B cell (primary cell): ENCODE measurements around the gene RAB3IL1. TPM values are rescaled to one million over a fixed set of nuclear protein-coding genes. Genes with fewer than 3 reads are reported as not detected.

Source experiments
- ATAC-seq: fragments of 200-7000 bp; cut with Tn5 transposase; one replicate; pipeline ENCODE4 v1.10.0; 2021; ENCODE audit warnings: low read depth, mild to moderate bottlenecking, moderate number of reproducible peaks, moderate library complexity
- CTCF ChIA-PET: fragments of 350-600 bp; sonication (Branson Sonifier 250); formaldehyde crosslinking; loops from one replicate; lab custom pipeline; 2021; ENCODE audit warnings: antibody characterized with exemption, inconsistent platforms; lab: Charles Lee
- POLR2A ChIA-PET: fragments of 350-600 bp; sonication (Branson Sonifier 250); formaldehyde crosslinking; loops from one replicate; lab custom pipeline; 2021; ENCODE audit warnings: antibody characterized with exemption; lab: Charles Lee
- DNase-seq: peaks from one replicate; pipeline ENCODE4 v3.0.0; 2013
- H2AFZ ChIP-seq: 2 replicates; pipeline ENCODE4 v1.6.1; 2012; ENCODE audit warnings: mild to moderate bottlenecking, low read depth, low read length; ENCODE audit not compliant: insufficient read depth, poor library complexity, severe bottlenecking
- H3K27ac ChIP-seq, 2 donors: 1 replicate in 1 of 2; 2 replicates in 1 of 2; pipeline ENCODE4 v1.5.1; 2012 to 2013; ENCODE audit warnings: low read length in 2 of 2, mild to moderate bottlenecking in 2 of 2, moderate library complexity in 1 of 2
- H3K27me3 ChIP-seq, 4 experiments: fragments of 200-600 bp in 1 of 4; sonication (generic) in 1 of 4; replicated peaks in 1 of 4; 1 replicate in 2 of 4; 2 replicates in 2 of 4; pipeline versions ENCODE4 v1.6.1 to v1.7.0; 2013 to 2016; ENCODE audit warnings: low read length in 3 of 4, mild to moderate bottlenecking in 2 of 4, mixed read lengths in 1 of 4, moderate library complexity in 1 of 4; ENCODE audit not compliant: insufficient read depth in 4 of 4, control insufficient read depth in 3 of 4; ENCODE audit errors: control extremely low read depth in 1 of 4
- H3K36me3 ChIP-seq, 2 experiments: replicated peaks in 1 of 2; 1 replicate in 1 of 2; 2 replicates in 1 of 2; pipeline versions ENCODE4 v1.6.1 to v1.7.1; 2013; ENCODE audit warnings: low read length in 1 of 2; ENCODE audit not compliant: insufficient read depth in 2 of 2, control insufficient read depth in 1 of 2; ENCODE audit errors: control extremely low read depth in 1 of 2, extremely low read depth in 1 of 2
- H3K4me1 ChIP-seq, 2 donors: fragments of 200-600 bp in 1 of 2; sonication (generic) in 1 of 2; 1 replicate in 1 of 2; 2 replicates in 1 of 2; pipeline versions ENCODE4 v1.5.1 to v1.6.1; 2013 to 2017; ENCODE audit warnings: low read length in 2 of 2; ENCODE audit not compliant: control insufficient read depth in 2 of 2, insufficient read depth in 2 of 2
- H3K4me2 ChIP-seq: replicated peaks from 2 replicates; pipeline ENCODE3; 2012; ENCODE audit warnings: mild to moderate bottlenecking, low read depth, low read length; ENCODE audit not compliant: poor library complexity, severe bottlenecking
- H3K4me3 ChIP-seq, 5 experiments: fragments of 200-600 bp in 1 of 5; sonication (generic) in 1 of 5; 1 replicate in 3 of 5; 2 replicates in 2 of 5; pipeline versions ENCODE4 v1.5.1 to v1.7.0; 2011 to 2016; ENCODE audit warnings: low read length in 4 of 5, mild to moderate bottlenecking in 4 of 5, low read depth in 2 of 5, control low read depth in 1 of 5, moderate library complexity in 1 of 5; ENCODE audit not compliant: insufficient read depth in 1 of 5; ENCODE audit errors: control extremely low read depth in 1 of 5, extremely low read depth in 1 of 5
- H3K79me2 ChIP-seq: fragments of 200-600 bp; sonication (generic); one replicate; pipeline ENCODE4 v1.6.0; 2016; ENCODE audit warnings: low read length; ENCODE audit not compliant: control insufficient read depth, insufficient read depth
- H3K9ac ChIP-seq: fragments of 200-600 bp; sonication (generic); 2 replicates; pipeline ENCODE4 v1.6.1; 2017; ENCODE audit warnings: mild to moderate bottlenecking, low read length, moderate library complexity
- H3K9me3 ChIP-seq, 3 donors: one replicate each; pipeline versions ENCODE4 v1.6.1 to v1.7.1; 2013; ENCODE audit warnings: low read length in 2 of 3; ENCODE audit not compliant: control insufficient read depth in 2 of 3, insufficient read depth in 1 of 3; ENCODE audit errors: control extremely low read depth in 1 of 3
- H4K20me1 ChIP-seq: 2 replicates; pipeline ENCODE4 v1.6.0; 2012; ENCODE audit warnings: mild to moderate bottlenecking, low read length; ENCODE audit not compliant: insufficient read depth, control insufficient read depth, poor library complexity, severe bottlenecking
- H3K27ac Mint-ChIP-seq: one replicate; pipeline ENCODE4 v1.8.0; 2021; ENCODE audit warnings: mixed read lengths
- H3K27me3 Mint-ChIP-seq: one replicate; pipeline ENCODE4 v1.8.0; 2021; ENCODE audit warnings: mixed read lengths
- H3K4me1 Mint-ChIP-seq: one replicate; pipeline ENCODE4 v1.8.0; 2021; ENCODE audit warnings: mixed read lengths
- H3K4me3 Mint-ChIP-seq: one replicate; pipeline ENCODE4 v1.8.0; 2021; ENCODE audit warnings: mixed read lengths
- H3K9me3 Mint-ChIP-seq: one replicate; pipeline ENCODE4 v1.8.0; 2022; ENCODE audit warnings: mixed read lengths; ENCODE audit not compliant: insufficient read depth
- EZH2 ChIP-seq: IDR thresholded peaks from 2 replicates; pipeline ENCODE4 v1.6.1; 2012; ENCODE audit warnings: borderline replicate concordance, low read depth, mild to moderate bottlenecking, moderate library complexity, low read length; ENCODE audit not compliant: insufficient read depth, poor library complexity, severe bottlenecking
- WGBS: methylation state at CpG from one replicate; pipeline ENCODE4 v1.1.5; 2013; ENCODE audit warnings: missing lambda C conversion rate; ENCODE audit not compliant: insufficient coverage; 5-methylcytosine and 5-hydroxymethylcytosine counted together
- intact Hi-C: fragments of 100-400 bp; cut with micrococcal nuclease; formaldehyde crosslinking; loops from one replicate; pipeline ENCODE4 v1.10.0; 2022
- polyA plus RNA-seq: library from polyadenylated mRNA; depleted of rRNA; stranded (reverse); fragments of >200 nt; gene quantifications from 2 replicates; pipeline ENCODE4 v1.2.3, GENCODE V29; 2012
- total RNA-seq, 2 donors: library from RNA; stranded (reverse); fragments of 120-200 nt in 1 of 2; gene quantifications; 1 replicate in 1 of 2; 2 replicates in 1 of 2; pipeline versions ENCODE4 v1.2.3 to v1.2.4, GENCODE V29; 2013 to 2022
- TF ChIP-seq, protein P1 (sequence below): fragments of 200-600 bp; IDR thresholded peaks from one replicate; pipeline ENCODE4 v1.8.0; 2022; ENCODE audit warnings: antibody characterized with exemption, mild to moderate bottlenecking

The RAB3IL1 gene
- total and polyA plus RNA-seq, 2 donors (not counting 1 experiment from before 2014, with no cell fraction given): 0.27 TPM; not detected in 1

GRCh38 chr11:61864814-61865775, 52.3 kb downstream of the RAB3IL1 start:
- ATAC-seq (no peak), DNase-seq (no peak)
- Mint-ChIP-seq H3K4me1 (no peaks in the 10 kb centered on the region), H3K9me3 (no peaks in the 10 kb centered on the region), H3K4me3 (no peak overlapping the region), H3K27me3 (no peaks in the 10 kb centered on the region), H3K27ac (no peak overlapping the region)
- no peaks in the 10 kb centered on the region for H3K79me2 ChIP-seq
- H3K4me1 ChIP-seq: no peaks in the 10 kb centered on the region
- 96% methylated on average over 16 of the region's 20 CpGs for WGBS
- intact Hi-C loops: no loop called here
- H3K27me3 ChIP-seq: no peaks in the 10 kb centered on the region
- H3K27ac ChIP-seq: no peak overlapping the region
- no peak overlapping the region for H2AFZ ChIP-seq
- H3K9me3 ChIP-seq: no peaks in the 10 kb centered on the region
- H3K36me3 ChIP-seq: no peaks in the 10 kb centered on the region
- no peak overlapping the region for H3K9ac ChIP-seq
- no peak for TF ChIP-seq EZH2
- TF ChIP-seq, protein P1, sequence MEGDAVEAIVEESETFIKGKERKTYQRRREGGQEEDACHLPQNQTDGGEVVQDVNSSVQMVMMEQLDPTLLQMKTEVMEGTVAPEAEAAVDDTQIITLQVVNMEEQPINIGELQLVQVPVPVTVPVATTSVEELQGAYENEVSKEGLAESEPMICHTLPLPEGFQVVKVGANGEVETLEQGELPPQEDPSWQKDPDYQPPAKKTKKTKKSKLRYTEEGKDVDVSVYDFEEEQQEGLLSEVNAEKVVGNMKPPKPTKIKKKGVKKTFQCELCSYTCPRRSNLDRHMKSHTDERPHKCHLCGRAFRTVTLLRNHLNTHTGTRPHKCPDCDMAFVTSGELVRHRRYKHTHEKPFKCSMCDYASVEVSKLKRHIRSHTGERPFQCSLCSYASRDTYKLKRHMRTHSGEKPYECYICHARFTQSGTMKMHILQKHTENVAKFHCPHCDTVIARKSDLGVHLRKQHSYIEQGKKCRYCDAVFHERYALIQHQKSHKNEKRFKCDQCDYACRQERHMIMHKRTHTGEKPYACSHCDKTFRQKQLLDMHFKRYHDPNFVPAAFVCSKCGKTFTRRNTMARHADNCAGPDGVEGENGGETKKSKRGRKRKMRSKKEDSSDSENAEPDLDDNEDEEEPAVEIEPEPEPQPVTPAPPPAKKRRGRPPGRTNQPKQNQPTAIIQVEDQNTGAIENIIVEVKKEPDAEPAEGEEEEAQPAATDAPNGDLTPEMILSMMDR: no peak
- ChIA-PET CTCF (interaction anchor here (0.6 to 1.6 kb wide), 4 partner anchors 34 to 243 kb away, joined by 3 to 5 read pairs (median 4); no protein-coding TSS in a partner anchor), POLR2A (no interaction called here)
- no peak overlapping the region for H3K4me2 ChIP-seq
- H4K20me1 ChIP-seq: no peaks in the 10 kb centered on the region
- H3K4me3 ChIP-seq: no peak overlapping the region
